Ishikawa (cell line): ENCODE measurements around the gene NNT.

Experiments used
- CEBPB ChIP-seq: IDR thresholded peaks from 2 replicates; pipeline ENCODE4 v1.6.1; 2012
- CREB1 ChIP-seq: IDR thresholded peaks from 2 replicates; pipeline ENCODE4 v1.6.1; 2012; ENCODE audit warnings: low read depth
- EGR1 ChIP-seq: IDR thresholded peaks from 2 replicates; pipeline ENCODE4 v1.6.1; 2012
- EP300 ChIP-seq: IDR thresholded peaks from 2 replicates; pipeline ENCODE4 v1.6.1; 2012; ENCODE audit warnings: borderline replicate concordance
- FOXM1 ChIP-seq: IDR thresholded peaks from 2 replicates; pipeline ENCODE4 v1.6.1; 2012; ENCODE audit warnings: low read depth, borderline replicate concordance
- NFIC ChIP-seq: IDR thresholded peaks from 2 replicates; pipeline ENCODE4 v1.6.1; 2012
- RAD21 ChIP-seq: IDR thresholded peaks from 2 replicates; pipeline ENCODE4 v1.6.1; 2012; ENCODE audit warnings: low read depth
- TAF1 ChIP-seq: IDR thresholded peaks from 2 replicates; pipeline ENCODE4 v1.6.1; 2012; ENCODE audit warnings: low read depth, mild to moderate bottlenecking
- TCF12 ChIP-seq: IDR thresholded peaks from 2 replicates; pipeline ENCODE4 v1.6.1; 2012; ENCODE audit warnings: low read depth
- TEAD4 ChIP-seq: IDR thresholded peaks from 2 replicates; pipeline ENCODE4 v1.6.1; 2012
- YY1 ChIP-seq: IDR thresholded peaks from 2 replicates; pipeline ENCODE4 v1.6.1; 2012; ENCODE audit warnings: low read depth
- ZBTB7A ChIP-seq: IDR thresholded peaks from 2 replicates; pipeline ENCODE4 v1.6.1; 2012; ENCODE audit warnings: low read depth
- TF ChIP-seq, protein P1 (sequence below): IDR thresholded peaks from 2 replicates; pipeline ENCODE4 v1.6.1; 2012
- TF ChIP-seq, protein P2 (sequence below): IDR thresholded peaks from 2 replicates; pipeline ENCODE4 v1.6.1; 2012; ENCODE audit warnings: low read depth, mild to moderate bottlenecking
- TF ChIP-seq, protein P3 (sequence below): IDR thresholded peaks from 2 replicates; pipeline ENCODE4 v1.6.1; 2012

NNT gene

DNA sequence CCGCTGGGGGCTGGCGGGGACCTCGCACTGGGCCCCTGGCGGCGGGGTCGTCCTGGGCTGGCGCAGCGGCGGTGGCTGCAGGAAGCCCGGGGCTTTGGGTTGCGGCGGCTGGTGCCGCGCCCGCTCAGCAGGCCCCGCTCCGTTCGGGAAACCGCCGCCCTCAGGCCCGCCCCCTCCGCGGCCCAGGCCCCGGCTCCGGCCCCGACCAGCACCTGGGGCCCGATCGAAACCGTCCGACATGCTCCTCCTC lies 46.4 kb upstream of the NNT start:
- TF ChIP-seq, protein P1, sequence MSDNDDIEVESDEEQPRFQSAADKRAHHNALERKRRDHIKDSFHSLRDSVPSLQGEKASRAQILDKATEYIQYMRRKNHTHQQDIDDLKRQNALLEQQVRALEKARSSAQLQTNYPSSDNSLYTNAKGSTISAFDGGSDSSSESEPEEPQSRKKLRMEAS: 0 out of 2 replicates have a peak, but pooled peaks have one; percentile 18
- 0 out of 2 replicates have a peak, but pooled peaks have one; percentile 46 for TF ChIP-seq TAF1

DNA sequence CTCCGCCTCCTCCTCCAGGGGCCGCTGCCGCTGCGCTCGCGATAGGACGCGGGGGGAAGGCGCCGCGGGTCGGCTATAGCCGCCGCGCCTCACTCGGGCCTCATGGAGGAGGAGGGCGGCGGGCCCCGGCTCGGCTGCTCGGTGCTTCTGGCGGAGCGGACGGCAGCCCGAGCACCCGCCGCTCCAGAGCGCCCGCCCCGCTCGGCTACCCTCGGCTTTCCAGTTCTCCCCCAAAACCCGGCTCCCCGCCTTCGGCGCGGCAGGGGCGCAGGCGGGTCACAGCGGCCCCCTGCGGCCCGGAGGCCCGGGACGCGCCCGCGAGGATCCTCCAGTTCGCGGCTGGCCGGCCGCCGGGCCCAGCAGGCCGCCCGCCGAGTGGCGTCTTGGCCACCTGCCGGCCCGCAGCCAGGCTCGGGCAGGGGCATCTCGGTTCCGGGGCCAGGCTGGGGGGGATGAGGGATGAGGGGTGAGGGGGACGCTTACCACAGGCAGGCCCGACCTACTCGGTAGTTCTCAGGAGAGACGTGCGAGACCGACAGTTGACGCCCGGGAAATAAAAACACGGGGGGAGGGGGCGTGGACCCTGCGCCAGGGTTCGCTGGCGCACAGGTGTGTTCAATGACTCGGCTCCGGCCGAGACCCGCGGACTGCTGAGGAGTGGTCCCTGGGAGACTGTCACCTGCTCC lies 46.0 kb upstream of the NNT start, which contains the start of gene PAIP1:
PAIP1 (minus strand) TSS at position 221 of the 686 bp plus-strand sequence. CDS start 231 bp downstream, outside the sequence.
- TF ChIP-seq NFIC: peak; percentile 6; the same call in 1 of the 2 replicates
- TF ChIP-seq ZBTB7A: peak; percentile 92
- peak; percentile 18; the same call in 1 of the 2 replicates for TF ChIP-seq TAF1
- TF ChIP-seq, protein P2, sequence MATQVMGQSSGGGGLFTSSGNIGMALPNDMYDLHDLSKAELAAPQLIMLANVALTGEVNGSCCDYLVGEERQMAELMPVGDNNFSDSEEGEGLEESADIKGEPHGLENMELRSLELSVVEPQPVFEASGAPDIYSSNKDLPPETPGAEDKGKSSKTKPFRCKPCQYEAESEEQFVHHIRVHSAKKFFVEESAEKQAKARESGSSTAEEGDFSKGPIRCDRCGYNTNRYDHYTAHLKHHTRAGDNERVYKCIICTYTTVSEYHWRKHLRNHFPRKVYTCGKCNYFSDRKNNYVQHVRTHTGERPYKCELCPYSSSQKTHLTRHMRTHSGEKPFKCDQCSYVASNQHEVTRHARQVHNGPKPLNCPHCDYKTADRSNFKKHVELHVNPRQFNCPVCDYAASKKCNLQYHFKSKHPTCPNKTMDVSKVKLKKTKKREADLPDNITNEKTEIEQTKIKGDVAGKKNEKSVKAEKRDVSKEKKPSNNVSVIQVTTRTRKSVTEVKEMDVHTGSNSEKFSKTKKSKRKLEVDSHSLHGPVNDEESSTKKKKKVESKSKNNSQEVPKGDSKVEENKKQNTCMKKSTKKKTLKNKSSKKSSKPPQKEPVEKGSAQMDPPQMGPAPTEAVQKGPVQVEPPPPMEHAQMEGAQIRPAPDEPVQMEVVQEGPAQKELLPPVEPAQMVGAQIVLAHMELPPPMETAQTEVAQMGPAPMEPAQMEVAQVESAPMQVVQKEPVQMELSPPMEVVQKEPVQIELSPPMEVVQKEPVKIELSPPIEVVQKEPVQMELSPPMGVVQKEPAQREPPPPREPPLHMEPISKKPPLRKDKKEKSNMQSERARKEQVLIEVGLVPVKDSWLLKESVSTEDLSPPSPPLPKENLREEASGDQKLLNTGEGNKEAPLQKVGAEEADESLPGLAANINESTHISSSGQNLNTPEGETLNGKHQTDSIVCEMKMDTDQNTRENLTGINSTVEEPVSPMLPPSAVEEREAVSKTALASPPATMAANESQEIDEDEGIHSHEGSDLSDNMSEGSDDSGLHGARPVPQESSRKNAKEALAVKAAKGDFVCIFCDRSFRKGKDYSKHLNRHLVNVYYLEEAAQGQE: no peak
- TF ChIP-seq YY1: no peak
- TF ChIP-seq, protein P1: no peak; the same call in 1 of the 2 replicates
- TF ChIP-seq EGR1: no peak
- TF ChIP-seq CEBPB: no peak
- no peak for TF ChIP-seq RAD21
- no peak; the same call in 1 of the 2 replicates for TF ChIP-seq TCF12

DNA sequence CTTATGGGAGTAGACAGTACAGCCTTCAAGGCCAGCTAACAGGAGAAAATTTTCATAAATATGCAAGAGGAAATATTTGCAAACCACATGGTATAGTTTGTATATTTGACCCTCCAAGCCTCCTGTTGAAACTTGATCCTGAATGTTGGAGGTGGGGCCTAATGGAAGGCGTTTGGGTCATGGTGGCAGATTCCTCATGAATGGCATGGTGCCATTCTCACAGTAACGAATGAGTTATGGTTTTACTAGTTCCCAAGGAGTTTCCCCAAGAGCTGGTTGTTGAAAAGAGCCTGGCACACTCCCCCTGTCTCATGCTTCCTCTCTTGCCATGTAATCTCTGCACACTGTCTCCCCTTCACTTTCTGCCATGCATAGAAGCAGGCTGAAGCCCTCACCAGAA lies 42.9 kb upstream of the NNT start:
- TF ChIP-seq YY1: no peak

DNA sequence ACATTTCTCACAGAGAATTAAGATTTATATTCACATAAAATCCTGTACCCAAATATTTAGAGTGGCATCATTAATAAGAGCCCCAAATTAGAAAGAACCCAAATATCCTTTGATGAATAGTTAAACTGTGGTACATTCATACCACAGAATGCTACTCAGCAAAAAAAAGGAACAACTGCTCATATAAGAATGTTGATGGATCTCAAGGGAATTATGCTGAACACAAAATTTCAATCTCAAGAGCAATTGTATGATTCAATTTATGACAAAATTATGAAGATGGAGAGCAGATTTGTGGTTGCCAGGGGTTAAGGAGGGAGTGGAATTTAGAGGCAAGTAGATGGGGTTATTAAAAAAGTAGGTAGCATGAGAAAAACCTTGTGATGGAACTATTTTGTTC lies 41.6 kb upstream of the NNT start:
- TF ChIP-seq TCF12 (no peak), EGR1 (no peak), YY1 (no peak), EP300 (no peak), CREB1 (no peak), ZBTB7A (no peak), FOXM1 (no peak), CEBPB (no peak), TAF1 (no peak)
- TF ChIP-seq, protein P3, sequence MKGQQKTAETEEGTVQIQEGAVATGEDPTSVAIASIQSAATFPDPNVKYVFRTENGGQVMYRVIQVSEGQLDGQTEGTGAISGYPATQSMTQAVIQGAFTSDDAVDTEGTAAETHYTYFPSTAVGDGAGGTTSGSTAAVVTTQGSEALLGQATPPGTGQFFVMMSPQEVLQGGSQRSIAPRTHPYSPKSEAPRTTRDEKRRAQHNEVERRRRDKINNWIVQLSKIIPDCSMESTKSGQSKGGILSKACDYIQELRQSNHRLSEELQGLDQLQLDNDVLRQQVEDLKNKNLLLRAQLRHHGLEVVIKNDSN: no peak
- TF ChIP-seq, protein P2: no peak

DNA sequence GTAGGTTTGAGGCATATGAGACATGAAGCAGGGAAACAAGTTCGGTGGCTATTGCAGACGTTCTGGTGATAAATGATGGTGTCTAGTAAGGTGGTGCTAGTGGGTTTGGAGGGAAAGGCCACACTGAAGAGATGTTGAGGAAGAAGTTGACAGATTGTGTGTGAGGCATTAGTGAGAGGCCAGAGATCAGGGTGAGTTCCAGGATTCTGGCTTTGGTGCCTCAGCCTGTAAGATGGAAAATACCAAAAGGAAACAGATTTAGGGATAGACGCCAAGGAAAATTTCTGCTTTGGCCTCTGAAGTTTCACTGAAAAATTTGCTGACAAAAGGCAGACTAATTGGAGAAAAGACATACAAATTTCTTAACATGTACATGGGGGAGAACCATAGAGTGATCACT lies 39.7 kb upstream of the NNT start:
- TF ChIP-seq CREB1 (no peak), RAD21 (no peak), CEBPB (no peak), TAF1 (no peak), EP300 (no peak), TEAD4 (no peak), YY1 (no peak), TCF12 (no peak), FOXM1 (no peak), ZBTB7A (no peak), EGR1 (no peak)
- TF ChIP-seq, protein P3: no peak
- TF ChIP-seq, protein P1: no peak
- TF ChIP-seq, protein P2: no peak
